D721Med (cell line): Measurements from ENCODE around the gene PRKN.

ENCODE experiments used
- DNase-seq: peaks from one replicate; pipeline ENCODE4 v3.0.0; 2011; ENCODE audit warnings: low spot score; ENCODE audit not compliant: insufficient read length
- FAIRE-seq: peaks from 2 replicates; lab custom pipeline; 2011; peaks lifted over from hg19 to GRCh38; lab: Jason Lieb, UNC
- TF ChIP-seq, protein P1 (sequence below): IDR thresholded peaks from 2 replicates; pipeline ENCODE4 v1.5.1; 2012; ENCODE audit warnings: mild to moderate bottlenecking, control low read depth; ENCODE audit not compliant: insufficient read depth; ENCODE audit errors: missing control alignments

Gene PRKN

DNA sequence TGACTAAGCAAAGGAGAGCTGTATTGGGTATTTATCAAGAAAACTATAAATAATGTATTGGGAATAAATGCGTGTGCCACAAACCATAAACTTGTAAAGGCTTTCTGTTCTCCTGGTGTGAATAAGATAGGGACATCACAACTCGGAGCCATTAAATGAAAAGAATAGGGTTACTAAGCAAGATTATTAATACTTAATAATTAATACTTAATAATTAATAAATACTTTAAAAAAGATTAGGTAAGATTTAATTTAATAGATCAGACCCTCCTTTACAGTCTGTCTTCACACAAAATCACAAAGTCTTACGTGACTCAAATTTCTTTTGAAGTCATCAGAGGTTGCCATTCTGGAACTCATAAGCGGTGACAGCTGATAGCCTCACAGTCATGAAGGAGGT is 648.9 kb downstream of the PRKN start:
- DNase-seq (no peak), FAIRE-seq (no peak)
- TF ChIP-seq, protein P1, sequence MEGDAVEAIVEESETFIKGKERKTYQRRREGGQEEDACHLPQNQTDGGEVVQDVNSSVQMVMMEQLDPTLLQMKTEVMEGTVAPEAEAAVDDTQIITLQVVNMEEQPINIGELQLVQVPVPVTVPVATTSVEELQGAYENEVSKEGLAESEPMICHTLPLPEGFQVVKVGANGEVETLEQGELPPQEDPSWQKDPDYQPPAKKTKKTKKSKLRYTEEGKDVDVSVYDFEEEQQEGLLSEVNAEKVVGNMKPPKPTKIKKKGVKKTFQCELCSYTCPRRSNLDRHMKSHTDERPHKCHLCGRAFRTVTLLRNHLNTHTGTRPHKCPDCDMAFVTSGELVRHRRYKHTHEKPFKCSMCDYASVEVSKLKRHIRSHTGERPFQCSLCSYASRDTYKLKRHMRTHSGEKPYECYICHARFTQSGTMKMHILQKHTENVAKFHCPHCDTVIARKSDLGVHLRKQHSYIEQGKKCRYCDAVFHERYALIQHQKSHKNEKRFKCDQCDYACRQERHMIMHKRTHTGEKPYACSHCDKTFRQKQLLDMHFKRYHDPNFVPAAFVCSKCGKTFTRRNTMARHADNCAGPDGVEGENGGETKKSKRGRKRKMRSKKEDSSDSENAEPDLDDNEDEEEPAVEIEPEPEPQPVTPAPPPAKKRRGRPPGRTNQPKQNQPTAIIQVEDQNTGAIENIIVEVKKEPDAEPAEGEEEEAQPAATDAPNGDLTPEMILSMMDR = no peak

DNA sequence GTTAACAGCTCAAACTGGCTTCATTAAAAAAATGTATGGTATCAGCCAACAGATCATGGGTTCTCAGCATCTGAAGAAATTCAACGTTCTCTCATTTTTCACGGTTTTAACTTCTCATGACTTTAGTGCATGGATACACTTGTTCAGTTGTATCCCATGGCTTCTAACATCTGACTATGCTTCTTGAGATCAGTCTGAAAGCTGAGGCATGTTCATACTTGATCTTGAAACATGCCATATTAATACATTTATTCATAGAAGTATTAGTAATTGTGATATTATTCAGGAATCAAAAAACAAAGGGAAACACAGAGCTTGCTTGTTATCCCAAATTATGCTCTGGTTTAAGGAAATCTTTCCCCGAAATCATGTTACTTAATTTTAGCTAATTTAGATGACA is 649.4 kb downstream of the PRKN start:
- FAIRE-seq = no peak
- TF ChIP-seq, protein P1 = no peak
- no peak for DNase-seq

DNA sequence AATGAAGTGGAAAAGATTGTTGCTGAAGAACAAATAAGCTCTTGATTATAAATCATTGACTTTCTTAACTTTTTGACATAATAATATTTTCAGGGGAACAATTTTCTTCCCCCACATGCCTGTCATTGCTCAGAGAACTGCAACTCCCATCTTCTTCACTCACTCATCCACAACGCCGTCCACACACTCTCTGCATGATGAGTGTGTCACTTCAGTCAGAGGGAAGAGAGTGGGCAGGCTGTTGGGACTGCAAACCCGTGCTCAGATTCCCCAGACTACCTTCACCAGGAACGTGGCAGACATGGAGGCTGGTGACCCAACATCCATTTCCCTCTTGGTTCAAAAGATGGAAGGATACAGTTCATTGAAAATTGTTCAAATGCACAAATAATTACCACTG is 650.8 kb downstream of the PRKN start:
- no peak for DNase-seq
- FAIRE-seq = no peak
- TF ChIP-seq, protein P1 = no peak

DNA sequence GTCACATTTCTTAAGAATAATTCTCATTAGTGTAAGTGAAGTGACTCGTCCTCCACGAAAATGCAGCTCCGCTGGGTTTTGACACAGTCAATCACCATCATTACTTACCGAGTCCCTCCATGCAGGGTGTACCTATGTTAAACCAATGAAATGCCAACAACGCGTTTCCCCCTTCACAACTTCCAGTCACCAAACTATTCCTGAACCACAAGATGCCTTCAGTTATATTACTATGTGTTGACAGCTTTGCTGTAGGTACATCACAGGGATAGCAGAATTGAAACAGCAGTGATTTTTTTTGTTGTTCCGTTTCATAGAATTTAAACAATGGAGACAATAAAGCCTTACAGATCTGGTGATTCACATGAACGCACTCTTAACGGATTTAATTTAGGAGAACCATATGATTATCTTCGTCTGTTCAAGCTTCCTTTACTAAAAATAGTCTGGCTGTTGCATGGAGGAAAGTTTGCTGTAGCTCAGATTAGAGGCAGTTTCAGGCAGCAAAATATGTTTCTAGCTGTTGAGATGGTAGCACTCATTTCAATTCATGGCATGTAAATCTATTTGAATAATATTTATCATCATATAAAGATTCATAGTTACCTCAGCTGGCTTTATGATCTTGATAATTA is 652.8 kb downstream of the PRKN start:
- no peak for FAIRE-seq
- TF ChIP-seq, protein P1 = no peak
- no peak for DNase-seq

DNA sequence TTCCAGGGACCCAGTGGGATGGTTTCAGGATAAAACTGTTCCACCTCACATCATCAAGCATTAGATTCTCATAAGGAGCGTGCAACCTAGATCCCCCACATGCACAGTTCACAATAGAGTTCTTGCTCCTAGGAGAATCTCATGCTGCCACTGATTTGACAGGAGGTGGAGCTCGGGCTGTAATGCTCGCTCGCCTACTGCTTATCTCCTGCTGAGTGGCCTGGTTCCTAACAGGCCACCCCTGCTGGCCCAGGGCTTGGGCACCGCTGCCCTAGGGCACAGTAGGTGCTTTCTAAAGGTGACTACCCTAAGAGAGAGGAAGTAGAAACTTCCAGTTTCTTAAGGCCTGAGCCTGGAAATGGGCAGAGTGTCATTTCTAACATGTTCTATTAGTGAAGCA is 656.9 kb downstream of the PRKN start:
- TF ChIP-seq, protein P1 = no peak
- DNase-seq (no peak), FAIRE-seq (no peak)

DNA sequence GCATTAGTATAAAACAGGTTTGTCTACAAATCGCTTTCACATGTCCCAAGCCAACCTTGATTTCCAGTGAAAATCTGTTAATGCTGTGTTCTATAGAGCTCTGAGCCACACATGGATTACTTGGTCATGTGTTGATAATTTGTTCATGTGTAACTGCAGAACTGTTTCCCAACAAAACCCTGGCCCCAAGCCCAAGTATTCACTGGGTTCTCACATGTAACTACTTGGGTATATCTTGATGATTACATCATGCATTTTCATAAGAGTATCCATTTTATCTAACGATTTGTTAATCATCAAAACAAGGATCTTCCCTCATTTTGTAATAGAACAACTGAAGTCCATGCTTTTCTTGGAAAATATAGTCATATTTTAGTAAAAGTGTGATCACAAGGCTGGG is 657.6 kb downstream of the PRKN start:
- TF ChIP-seq, protein P1 = no peak
- DNase-seq (no peak), FAIRE-seq (no peak)

DNA sequence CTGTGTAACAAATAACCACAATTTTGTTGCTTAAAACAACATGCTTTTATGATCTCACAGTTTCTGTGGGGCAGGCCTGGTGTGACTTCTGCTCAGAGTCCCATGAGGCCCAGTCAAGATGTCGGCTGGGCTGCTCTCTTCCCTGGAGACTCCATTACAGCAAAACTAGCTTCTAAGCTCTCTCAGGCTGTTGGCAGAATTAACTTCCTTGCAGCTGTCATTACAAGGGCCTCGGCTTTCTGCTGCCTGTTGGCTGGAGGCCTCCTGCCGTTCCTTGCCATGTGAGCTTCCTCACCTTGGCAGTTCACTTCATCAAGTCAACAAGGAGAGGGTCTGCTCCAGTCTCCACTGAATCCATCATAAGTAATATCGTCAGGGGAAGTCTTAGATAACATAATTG is 659.2 kb downstream of the PRKN start:
- TF ChIP-seq, protein P1 = no peak
- no peak for FAIRE-seq
- no peak for DNase-seq
